SU-DHL-6 (cell line): Measurements from ENCODE around the gene FRAS1.

ENCODE experiments used
- CTCF ChIP-seq: fragments of 200-600 bp; sonication (generic); IDR thresholded peaks from one replicate; pipeline ENCODE4 v1.5.1; 2017; ENCODE audit warnings: antibody characterized with exemption, mild to moderate bottlenecking, low read length, moderate library complexity; ENCODE audit not compliant: insufficient read depth, poor library complexity, severe bottlenecking
- EZH2phosphoT487 ChIP-seq: fragments of 200-600 bp; sonication (generic), shearing (Covaris generic); conservative IDR thresholded peaks from 2 replicates; pipeline ENCODE4 v1.6.1; 2018; ENCODE audit warnings: mild to moderate bottlenecking, antibody characterized with exemption, low read length, moderate library complexity, mixed read lengths

DNA sequence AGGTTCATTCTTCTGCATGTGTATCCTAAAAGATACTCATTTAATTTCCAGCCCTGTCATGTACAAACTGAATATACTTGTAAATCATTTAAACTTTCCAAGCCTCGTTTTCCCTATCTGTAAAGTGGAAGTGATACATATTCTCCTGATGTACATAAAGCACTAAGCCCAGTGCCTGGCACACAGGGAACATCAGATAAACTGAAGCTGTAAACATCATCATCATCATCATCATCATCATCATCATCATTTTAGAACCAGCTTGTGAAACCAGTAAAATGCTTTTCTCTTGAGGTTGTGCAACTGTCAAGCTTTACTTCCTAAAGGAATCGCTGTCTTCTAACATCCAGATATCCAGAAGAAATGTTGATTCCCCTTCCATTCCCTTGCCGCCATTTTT is 411.1 kb downstream of the FRAS1 start:
- TF ChIP-seq CTCF (no peak), EZH2phosphoT487 (no peak)
